Liver (tissue), 9 donors: ENCODE results near the gene HDAC5. TPM values are rescaled to one million over a fixed set of nuclear protein-coding genes. Genes with fewer than 3 reads are reported as not detected.

ENCODE experiments used
- DNase-seq: peaks from one replicate; pipeline ENCODE4 v3.0.0-alpha.2; 2017; ENCODE audit warnings: low spot score
- H3K27ac ChIP-seq, 2 donors: one replicate each; pipeline ENCODE4 v1.7.0; 2013; ENCODE audit warnings: inconsistent platforms in 2 of 2, low read length in 2 of 2, control low read depth in 1 of 2, low read depth in 1 of 2, mild to moderate bottlenecking in 1 of 2
- H3K27me3 ChIP-seq, 4 donors: one replicate each; pipeline versions ENCODE4 v1.6.1 to v1.7.0; 2013; ENCODE audit warnings: low read length in 3 of 4, inconsistent platforms in 1 of 4, mild to moderate bottlenecking in 1 of 4, moderate library complexity in 1 of 4; ENCODE audit not compliant: control insufficient read depth in 4 of 4, insufficient read depth in 4 of 4
- H3K36me3 ChIP-seq, 4 donors: one replicate each; pipeline versions ENCODE4 v1.6.1 to v1.7.0; 2013; ENCODE audit warnings: low read length in 3 of 4, mild to moderate bottlenecking in 3 of 4, low read depth in 1 of 4, moderate library complexity in 1 of 4; ENCODE audit not compliant: control insufficient read depth in 4 of 4, insufficient read depth in 3 of 4
- H3K4me1 ChIP-seq, 4 donors: one replicate each; pipeline versions ENCODE4 v1.6.1 to v1.7.0; 2013; ENCODE audit warnings: low read length in 3 of 4, mild to moderate bottlenecking in 3 of 4, moderate library complexity in 1 of 4; ENCODE audit not compliant: control insufficient read depth in 4 of 4, insufficient read depth in 4 of 4
- H3K4me3 ChIP-seq, 3 donors: one replicate each; pipeline versions ENCODE4 v1.6.1 to v1.7.0; 2013; ENCODE audit warnings: low read length in 3 of 3, control low read depth in 1 of 3, low read depth in 1 of 3, mild to moderate bottlenecking in 1 of 3
- H3K9ac ChIP-seq, 2 donors: one replicate each; pipeline ENCODE4 v1.7.0; 2013; ENCODE audit warnings: low read length in 2 of 2, mild to moderate bottlenecking in 2 of 2, moderate library complexity in 2 of 2, control low read depth in 1 of 2, low read depth in 1 of 2
- H3K9me3 ChIP-seq, 4 donors: one replicate each; pipeline versions ENCODE4 v1.6.1 to v1.7.0; 2013; ENCODE audit warnings: low read length in 3 of 4; ENCODE audit not compliant: control insufficient read depth in 4 of 4
- CTCF ChIP-seq: fragments of 150-350 bp; IDR thresholded peaks from 2 replicates; pipeline ENCODE4 v1.5.1; 2017; ENCODE audit warnings: improper control_type of control experiment, low read depth, low read length; ENCODE audit not compliant: missing input control
- EGR1 ChIP-seq, 2 donors: IDR thresholded peaks; 2 replicates each; pipeline ENCODE4 v1.6.1; 2016 to 2018; ENCODE audit warnings: antibody characterized with exemption in 2 of 2, low read depth in 2 of 2
- GABPA ChIP-seq, 2 donors: IDR thresholded peaks in 1 of 2; conservative IDR thresholded peaks in 1 of 2; 2 replicates each; pipeline ENCODE4 v1.6.1; 2016; ENCODE audit warnings: antibody characterized with exemption in 2 of 2, mild to moderate bottlenecking in 1 of 2, moderate library complexity in 1 of 2
- HNF4A ChIP-seq, 2 donors: conservative IDR thresholded peaks; 2 replicates each; pipeline ENCODE4 v1.6.1; 2016; ENCODE audit warnings: antibody characterized with exemption in 2 of 2, mild to moderate bottlenecking in 2 of 2
- HNF4G ChIP-seq: IDR thresholded peaks from 2 replicates; pipeline ENCODE4 v1.6.1; 2016; ENCODE audit warnings: antibody characterized with exemption
- NR2F2 ChIP-seq: IDR thresholded peaks from 2 replicates; pipeline ENCODE4 v1.6.1; 2016; ENCODE audit warnings: antibody characterized with exemption
- RAD21 ChIP-seq, 2 donors: IDR thresholded peaks; 2 replicates each; pipeline ENCODE4 v1.6.1; 2016; ENCODE audit warnings: antibody characterized with exemption in 2 of 2, mild to moderate bottlenecking in 2 of 2
- RXRA ChIP-seq, 2 donors: IDR thresholded peaks; 2 replicates each; pipeline ENCODE4 v1.6.1; 2017 to 2018; ENCODE audit warnings: antibody characterized with exemption in 2 of 2, mild to moderate bottlenecking in 1 of 2
- SP1 ChIP-seq: IDR thresholded peaks from 2 replicates; pipeline ENCODE4 v1.6.1; 2018; ENCODE audit warnings: antibody characterized with exemption, mild to moderate bottlenecking
- TAF1 ChIP-seq: conservative IDR thresholded peaks from 2 replicates; pipeline ENCODE4 v1.6.1; 2016; ENCODE audit warnings: antibody characterized with exemption, mild to moderate bottlenecking
- YY1 ChIP-seq: IDR thresholded peaks from 2 replicates; pipeline ENCODE4 v1.6.1; 2016; ENCODE audit warnings: antibody characterized with exemption, mild to moderate bottlenecking
- ZBTB33 ChIP-seq: IDR thresholded peaks from 2 replicates; pipeline ENCODE4 v1.6.1; 2016; ENCODE audit warnings: antibody characterized with exemption
- WGBS: extraction: QIAGEN DNeasy Blood & Tissue Kit; methylation state at CpG from one replicate; pipeline ENCODE4 v1.1.7; 2013; 5-methylcytosine and 5-hydroxymethylcytosine counted together
- polyA plus RNA-seq, 2 donors: library from polyadenylated mRNA; stranded (reverse) in 1 of 2; unstranded in 1 of 2; fragments of 200-250 nt in 1 of 2; fragments of >200 nt in 1 of 2; fragmentation: Nextera tagmentation in 1 of 2; extraction: Ambion mirVana in 1 of 2; gene quantifications; one replicate each; pipeline versions ENCODE4 v1.2.1 to v1.2.3, GENCODE V29; 2013 to 2015
- total RNA-seq, 2 donors: library from RNA; depleted of rRNA; stranded (reverse); fragments of >200 nt; gene quantifications; one replicate each; pipeline ENCODE4 v1.2.3, GENCODE V29; 2014
- TF ChIP-seq, protein P1 (sequence below): IDR thresholded peaks from 2 replicates; pipeline ENCODE4 v1.6.1; 2016; ENCODE audit warnings: antibody characterized with exemption
- TF ChIP-seq, protein P2 (sequence below): IDR thresholded peaks from 2 replicates; pipeline ENCODE4 v1.6.1; 2016; ENCODE audit warnings: antibody characterized with exemption
- TF ChIP-seq, protein P3 (sequence below): IDR thresholded peaks from 2 replicates; pipeline ENCODE4 v1.6.1; 2016; ENCODE audit warnings: antibody characterized with exemption, mild to moderate bottlenecking
- donor health status: healthy.
- donor health status: healthy.
- donor health status: healthy.
- donor health status: healthy.
- donor health status: healthy.

HDAC5 gene
- total RNA-seq (10 to 100 TPM; 18.2 to 20.3 TPM), polyA plus RNA-seq (10 to 100 TPM in 1 of 2 donors, 1 to 10 TPM in 1; 5.8 to 10.7 TPM)

- Histone ChIP-seq H3K36me3 (no peaks in the 10 kb centered on the region), H3K27me3 (no peaks in the 10 kb centered on the region), H3K9me3 (no peaks in the 10 kb centered on the region), H3K4me1 (peaks cover 6 to 17% (median 11%) of the 10 kb centered on the region in 4 donors), H3K27ac (peak within 1 kb of the TSS; percentile 82 to 94), H3K9ac (peak within 1 kb of the TSS; percentile 79 to 81), H3K4me3 (peak within 1 kb of the TSS; percentile 80 to 93 (median 83))
- DNase-seq = peak; percentile 94
- under 1% methylated on average over 78 of the region's 78 CpGs for WGBS
- TF ChIP-seq SP1 (peak; percentile 62), EGR1 (IDR thresholded peaks at IDR 0.05; ENCODE audit: low read depth in 2 of 2) (peak in 1 of 2 donors; percentile 35), HNF4G (no peak), YY1 (peak; percentile 67), NR2F2 (peak; percentile 15), ZBTB33 (no peak), CTCF (peak; percentile 46), RXRA (IDR thresholded peaks at IDR 0.05) (peak in 1 of 2 donors; percentile 55), RAD21 (IDR thresholded peaks at IDR 0.05) (peak; percentile 70 to 73), TAF1 (no peak), HNF4A (conservative IDR thresholded peaks at IDR 0.05) (peak in 1 of 2 donors; percentile 23), GABPA (IDR thresholded peaks at IDR 0.05 in 1 of 2, conservative IDR thresholded peaks at IDR 0.05 in 1 of 2) (no peak)
- TF ChIP-seq, protein P1, sequence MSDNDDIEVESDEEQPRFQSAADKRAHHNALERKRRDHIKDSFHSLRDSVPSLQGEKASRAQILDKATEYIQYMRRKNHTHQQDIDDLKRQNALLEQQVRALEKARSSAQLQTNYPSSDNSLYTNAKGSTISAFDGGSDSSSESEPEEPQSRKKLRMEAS = peak; percentile 90
- TF ChIP-seq, protein P2, sequence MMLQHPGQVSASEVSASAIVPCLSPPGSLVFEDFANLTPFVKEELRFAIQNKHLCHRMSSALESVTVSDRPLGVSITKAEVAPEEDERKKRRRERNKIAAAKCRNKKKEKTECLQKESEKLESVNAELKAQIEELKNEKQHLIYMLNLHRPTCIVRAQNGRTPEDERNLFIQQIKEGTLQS = peak; percentile 27
- TF ChIP-seq, protein P3, sequence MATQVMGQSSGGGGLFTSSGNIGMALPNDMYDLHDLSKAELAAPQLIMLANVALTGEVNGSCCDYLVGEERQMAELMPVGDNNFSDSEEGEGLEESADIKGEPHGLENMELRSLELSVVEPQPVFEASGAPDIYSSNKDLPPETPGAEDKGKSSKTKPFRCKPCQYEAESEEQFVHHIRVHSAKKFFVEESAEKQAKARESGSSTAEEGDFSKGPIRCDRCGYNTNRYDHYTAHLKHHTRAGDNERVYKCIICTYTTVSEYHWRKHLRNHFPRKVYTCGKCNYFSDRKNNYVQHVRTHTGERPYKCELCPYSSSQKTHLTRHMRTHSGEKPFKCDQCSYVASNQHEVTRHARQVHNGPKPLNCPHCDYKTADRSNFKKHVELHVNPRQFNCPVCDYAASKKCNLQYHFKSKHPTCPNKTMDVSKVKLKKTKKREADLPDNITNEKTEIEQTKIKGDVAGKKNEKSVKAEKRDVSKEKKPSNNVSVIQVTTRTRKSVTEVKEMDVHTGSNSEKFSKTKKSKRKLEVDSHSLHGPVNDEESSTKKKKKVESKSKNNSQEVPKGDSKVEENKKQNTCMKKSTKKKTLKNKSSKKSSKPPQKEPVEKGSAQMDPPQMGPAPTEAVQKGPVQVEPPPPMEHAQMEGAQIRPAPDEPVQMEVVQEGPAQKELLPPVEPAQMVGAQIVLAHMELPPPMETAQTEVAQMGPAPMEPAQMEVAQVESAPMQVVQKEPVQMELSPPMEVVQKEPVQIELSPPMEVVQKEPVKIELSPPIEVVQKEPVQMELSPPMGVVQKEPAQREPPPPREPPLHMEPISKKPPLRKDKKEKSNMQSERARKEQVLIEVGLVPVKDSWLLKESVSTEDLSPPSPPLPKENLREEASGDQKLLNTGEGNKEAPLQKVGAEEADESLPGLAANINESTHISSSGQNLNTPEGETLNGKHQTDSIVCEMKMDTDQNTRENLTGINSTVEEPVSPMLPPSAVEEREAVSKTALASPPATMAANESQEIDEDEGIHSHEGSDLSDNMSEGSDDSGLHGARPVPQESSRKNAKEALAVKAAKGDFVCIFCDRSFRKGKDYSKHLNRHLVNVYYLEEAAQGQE = no peak
These were observed at the start of gene HDAC5 for GRCh38 chr17:44123356-44124117. TSS of gene HDAC5 (minus strand) at chr17:44123641. CDS start at chr17:44117515, 6,126 bp downstream.
